Measurements from ENCODE around the gene SLC15A4. TPM values are rescaled to one million over a fixed set of nuclear protein-coding genes. Genes with fewer than 3 reads are reported as not detected.

The SLC15A4 gene
- polyA plus RNA-seq, 1 of the 3 experiments (the other 2 are of a cell fraction), result 14.5 TPM

GRCh38 chr12:128801879-128802391 is 21.8 kb downstream of the SLC15A4 start:
- Histone ChIP-seq H3K9ac (peak overlapping the region; percentile 18; the same call in 1 of the 2 replicates), H3K27ac (ENCODE audit: low read depth in 2 of 2, low read length in 1 of 2) (peak overlapping the region in 1 of 2 experiments; percentile 56; a peak in 2 of 4 replicates), H3K27me3 (ENCODE audit: insufficient read depth) (no peaks in the 10 kb centered on the region), H3K4me1 (ENCODE audit: control insufficient read depth in 1 of 2, insufficient read depth in 2 of 2, low read depth in 1 of 2, low read length in 1 of 2) (peaks cover 0 to 6% of the 10 kb centered on the region in 2 experiments; a peak in 2 of 4 replicates), H3K9me3 (no peaks in the 10 kb centered on the region), H3K4me2 (peak overlapping the region; percentile 69; the same call in 1 of the 2 replicates), H2AFZ (ENCODE audit: low read depth) (no peak overlapping the region), H3K79me2 (ENCODE audit: insufficient read depth) (peaks cover 44% of the 10 kb centered on the region), H4K20me1 (ENCODE audit: insufficient read depth) (peaks cover 6% of the 10 kb centered on the region), H3K9me2 (no peaks in the 10 kb centered on the region), H3K36me3 (replicated peaks in 1 of 2; ENCODE audit: control insufficient read depth in 1 of 2, insufficient read depth in 2 of 2, low read length in 1 of 2) (peaks cover 49 to 52% of the 10 kb centered on the region in 2 experiments), H3K4me3 (ENCODE audit: low read depth in 2 of 2, low read length in 1 of 2) (peak overlapping the region in 1 of 2 experiments; percentile 28; a peak in 1 of 4 replicates), H3F3A (replicated peaks; ENCODE audit: insufficient read depth) (peaks cover 17% of the 10 kb centered on the region)
- DNase-seq, result no peak
- ChIA-PET POLR2A (no interaction called here), CTCF (interaction anchor here (0.6 kb wide), 1 partner anchor 491 kb away, joined by 3 read pairs; no protein-coding TSS in a partner anchor)
- TF ChIP-seq FOSL2 (IDR thresholded peaks at IDR 0.05; ENCODE audit: borderline replicate concordance, low read depth) (peak; percentile 36; the same call in 1 of the 2 replicates), TCF12 (IDR thresholded peaks at IDR 0.05) (peak; percentile 26; the same call in 1 of the 2 replicates), TAF1 (IDR thresholded peaks at IDR 0.05; ENCODE audit: borderline replicate concordance, low read depth, low read length) (no peak), TEAD4 (IDR thresholded peaks at IDR 0.05; ENCODE audit: borderline replicate concordance, insufficient read depth) (0 out of 2 replicates have a peak, but pooled peaks have one; percentile 7), CHD2 (IDR thresholded peaks at IDR 0.05; ENCODE audit: low read length, partially characterized antibody) (no peak), CTCF (IDR thresholded peaks at IDR 0.05) (no peak), SMC3 (IDR thresholded peaks at IDR 0.05; ENCODE audit: low read depth, low read length) (no peak), JUND (IDR thresholded peaks at IDR 0.05) (peak; percentile 31; the same call in 1 of the 2 replicates), NFIC (IDR thresholded peaks at IDR 0.05; ENCODE audit: borderline replicate concordance) (no peak)
- 61% methylated on average over 8 of the region's 8 CpGs for WGBS (ENCODE audit: low lambda C conversion rate)

- H3K4me2 ChIP-seq, result no peak overlapping the region
- TF ChIP-seq IRF3 (IDR thresholded peaks at IDR 0.05; ENCODE audit: low read depth, low read length), result no peak
- TF ChIP-seq TAF1 (IDR thresholded peaks at IDR 0.05; ENCODE audit: borderline replicate concordance, low read depth, low read length), result no peak
- TF ChIP-seq CHD2 (IDR thresholded peaks at IDR 0.05; ENCODE audit: low read length, partially characterized antibody), result no peak
- no peak for TF ChIP-seq ELF1 (IDR thresholded peaks at IDR 0.05)
- H2AFZ ChIP-seq (ENCODE audit: low read depth), result no peak overlapping the region
- WGBS (ENCODE audit: low lambda C conversion rate), result 96% methylated on average over 14 of the region's 14 CpGs
- peaks cover 6% of the 10 kb centered on the region for H4K20me1 ChIP-seq (ENCODE audit: insufficient read depth)
- no peaks in the 10 kb centered on the region for H3K9me3 ChIP-seq
- no peak overlapping the region for H3K9ac ChIP-seq
- CTCF ChIA-PET, result no interaction called here
- H3K27ac ChIP-seq (ENCODE audit: low read depth in 2 of 2, low read length in 1 of 2), result no peak overlapping the region
- peaks cover 0 to 6% of the 10 kb centered on the region in 2 experiments; a peak in 2 of 4 replicates for H3K4me1 ChIP-seq (ENCODE audit: control insufficient read depth in 1 of 2, insufficient read depth in 2 of 2, low read depth in 1 of 2, low read length in 1 of 2)
- peaks cover 17% of the 10 kb centered on the region for H3F3A ChIP-seq (replicated peaks; ENCODE audit: insufficient read depth)
- no peaks in the 10 kb centered on the region for H3K9me2 ChIP-seq
- H3K79me2 ChIP-seq (ENCODE audit: insufficient read depth), result peaks cover 44% of the 10 kb centered on the region
- H3K4me3 ChIP-seq (ENCODE audit: low read depth in 2 of 2, low read length in 1 of 2), result no peak overlapping the region
- no peak for DNase-seq
- POLR2A ChIA-PET, result no interaction called here
- peaks cover 47 to 55% of the 10 kb centered on the region in 2 experiments for H3K36me3 ChIP-seq (replicated peaks in 1 of 2; ENCODE audit: control insufficient read depth in 1 of 2, insufficient read depth in 2 of 2, low read length in 1 of 2)
- no peaks in the 10 kb centered on the region for H3K27me3 ChIP-seq (ENCODE audit: insufficient read depth)
These were observed 23.2 kb downstream of the SLC15A4 start for GRCh38 chr12:128800606-128801005.

Data from SK-N-SH (cell line).